Activated CD4-positive, alpha-beta T cell treated with anti-CD3 and anti-CD28 coated beads for 36 hours (primary cell): ENCODE results near the gene CATSPERE. TPM values are rescaled to one million over a fixed set of nuclear protein-coding genes. Genes with fewer than 3 reads are reported as not detected.

Experiments used
- ATAC-seq: fragments of 200-7000 bp; cut with Tn5 transposase; one replicate; pipeline ENCODE4 v1.10.0; 2021; ENCODE audit warnings: mild to moderate bottlenecking, moderate library complexity
- CTCF ChIA-PET: fragments of 350-600 bp; sonication (Branson Sonifier 250); formaldehyde crosslinking; loops from one replicate; lab custom pipeline; 2021; ENCODE audit warnings: antibody characterized with exemption; lab: Charles Lee
- POLR2A ChIA-PET: fragments of 350-600 bp; sonication (Branson Sonifier 250); formaldehyde crosslinking; loops from one replicate; lab custom pipeline; 2021; ENCODE audit warnings: antibody characterized with exemption, inconsistent platforms; lab: Charles Lee
- DNase-seq: peaks from one replicate; pipeline ENCODE4 v3.0.0-alpha.2; 2020
- H3K27ac Mint-ChIP-seq: one replicate; pipeline ENCODE4 v1.8.0; 2021; ENCODE audit warnings: mixed read lengths
- H3K27me3 Mint-ChIP-seq: one replicate; pipeline ENCODE4 v1.8.0; 2021; ENCODE audit warnings: mixed read lengths
- H3K36me3 Mint-ChIP-seq: one replicate; pipeline ENCODE4 v1.8.0; 2021; ENCODE audit warnings: low read depth, mixed read lengths
- H3K4me1 Mint-ChIP-seq: one replicate; pipeline ENCODE4 v1.8.0; 2021; ENCODE audit warnings: mixed read lengths
- H3K4me3 Mint-ChIP-seq: one replicate; pipeline ENCODE4 v1.8.0; 2021; ENCODE audit warnings: mild to moderate bottlenecking, moderate library complexity, mixed read lengths
- H3K9me3 Mint-ChIP-seq: one replicate; pipeline ENCODE4 v1.8.0; 2021; ENCODE audit warnings: low read depth, mixed read lengths
- intact Hi-C, 2 experiments: fragments of 100-400 bp; cut with DNase I in 1 of 2; cut with micrococcal nuclease in 1 of 2; formaldehyde crosslinking; loops; one replicate each; pipeline versions ENCODE4 v1.14.2 to v1.15.1; 2022 to 2024; cut with DNase I, micrococcal nuclease
- total RNA-seq, 2 experiments: library from RNA; stranded (reverse); gene quantifications; one replicate each; pipeline ENCODE4 v1.2.3, GENCODE V29; 2021

Gene CATSPERE
- total RNA-seq: under 1 TPM in 1 of 2 experiments, not detected in 1; 0.11 TPM

GRCh38 chr1:244461245-244462071 lies at the start of gene CATSPERE:
TSS of gene CATSPERE (plus strand) at chr1:244461273. CDS start at chr1:244461430, 157 bp downstream.
- intact Hi-C loops: loop anchor here (1.0 to 2.0 kb wide), 3 partner anchors 9 to 509 kb away; partner anchors contain the start of gene DESI2 (in 1 of the 2)
- Mint-ChIP-seq H3K9me3 (peaks cover 9% of the 10 kb centered on the region), H3K4me3 (peak within 1 kb of the TSS; percentile 69), H3K27ac (peak within 1 kb of the TSS; percentile 99), H3K4me1 (peaks cover 14% of the 10 kb centered on the region), H3K27me3 (no peaks in the 10 kb centered on the region), H3K36me3 (peaks cover 12% of the 10 kb centered on the region)
- ChIA-PET CTCF (interaction anchor here (0.6 kb wide), 1 partner anchor 371 kb away, joined by 4 read pairs; no protein-coding TSS in a partner anchor), POLR2A (interaction anchor here (0.5 to 0.6 kb wide), 3 partner anchors 10 to 111 kb away, joined by 3 to 5 read pairs (median 3); no protein-coding TSS in a partner anchor)
- ATAC-seq (peak; percentile 98), DNase-seq (peak; percentile 83)

DNA sequence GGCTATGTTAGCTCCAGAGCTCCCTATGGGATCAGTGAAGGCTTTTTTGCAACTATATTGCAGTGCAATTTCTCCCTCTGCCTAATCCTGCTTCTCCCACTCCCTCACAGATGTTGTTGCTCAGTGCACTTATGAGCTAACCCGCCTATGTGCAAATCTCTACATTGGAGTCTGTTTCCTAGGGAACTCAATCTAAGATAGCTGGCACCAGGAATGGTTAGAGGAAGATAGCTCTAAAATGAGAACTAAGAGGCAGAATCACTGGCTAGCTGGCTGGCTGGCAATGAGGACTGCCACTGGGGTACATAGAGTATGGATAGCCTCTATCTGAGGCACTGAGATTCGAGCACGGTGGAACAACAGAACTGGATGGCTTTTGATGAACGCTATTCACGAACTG lies 48.9 kb upstream of the CATSPERE start:
- Mint-ChIP-seq H3K27me3 (no peaks in the 10 kb centered on the region), H3K27ac (no peak overlapping the region), H3K4me1 (peaks cover 14% of the 10 kb centered on the region), H3K36me3 (peaks cover 92% of the 10 kb centered on the region), H3K9me3 (peaks cover 4% of the 10 kb centered on the region), H3K4me3 (no peak overlapping the region)
- no peak for ATAC-seq
- DNase-seq: no peak
- ChIA-PET POLR2A (no interaction called here), CTCF (interaction anchor here (0.7 kb wide), 1 partner anchor 56 kb away, joined by 3 read pairs; no protein-coding TSS in a partner anchor)
- intact Hi-C loops: no loop called here

- POLR2A ChIA-PET: no interaction called here
These were observed 47.3 kb upstream of the CATSPERE start for GRCh38 chr1:244413736-244414135.

GRCh38 chr1:244414543-244414942 lies 46.5 kb upstream of the CATSPERE start:
- H3K27ac Mint-ChIP-seq: no peak overlapping the region
- peaks cover 86% of the 10 kb centered on the region for H3K36me3 Mint-ChIP-seq
- H3K4me3 Mint-ChIP-seq: no peak overlapping the region
- ATAC-seq: no peak
- CTCF ChIA-PET: interaction anchor here (1.1 to 1.4 kb wide), 4 partner anchors 9 to 28 kb away, joined by 3 to 4 read pairs (median 4); no protein-coding TSS in a partner anchor
- POLR2A ChIA-PET: no interaction called here
- peaks cover 13% of the 10 kb centered on the region for H3K4me1 Mint-ChIP-seq
- intact Hi-C loops: no loop called here
- H3K27me3 Mint-ChIP-seq: no peaks in the 10 kb centered on the region
- no peak for DNase-seq
- H3K9me3 Mint-ChIP-seq: no peaks in the 10 kb centered on the region

More at GRCh38 chr1:244413736-244414135, 47.3 kb upstream of the CATSPERE start:
- CTCF ChIA-PET: interaction anchor here (1.1 to 1.4 kb wide), 2 partner anchors 13 to 28 kb away, joined by 4 read pairs; no protein-coding TSS in a partner anchor
- peaks cover 14% of the 10 kb centered on the region for H3K4me1 Mint-ChIP-seq
- ATAC-seq (peak; percentile 30), DNase-seq (no peak)
- H3K9me3 Mint-ChIP-seq: no peaks in the 10 kb centered on the region
- peak overlapping the region; percentile 4 for H3K27ac Mint-ChIP-seq
- intact Hi-C loops: no loop called here
- H3K27me3 Mint-ChIP-seq: no peaks in the 10 kb centered on the region
- peaks cover 89% of the 10 kb centered on the region for H3K36me3 Mint-ChIP-seq
- no peak overlapping the region for H3K4me3 Mint-ChIP-seq

GRCh38 chr1:244419024-244419423 lies 42.0 kb upstream of the CATSPERE start:
- intact Hi-C loops: no loop called here
- ATAC-seq: no peak
- H3K36me3 Mint-ChIP-seq: peaks cover 65% of the 10 kb centered on the region
- H3K4me3 Mint-ChIP-seq: no peak overlapping the region
- ChIA-PET POLR2A (no interaction called here), CTCF (interaction anchor here (0.8 to 1.4 kb wide), 3 partner anchors 8 to 19 kb away, joined by 3 to 4 read pairs (median 4); no protein-coding TSS in a partner anchor)
- H3K27ac Mint-ChIP-seq: no peak overlapping the region
- H3K4me1 Mint-ChIP-seq: peaks cover 6% of the 10 kb centered on the region
- H3K27me3 Mint-ChIP-seq: no peaks in the 10 kb centered on the region
- DNase-seq: no peak
- no peaks in the 10 kb centered on the region for H3K9me3 Mint-ChIP-seq

DNA sequence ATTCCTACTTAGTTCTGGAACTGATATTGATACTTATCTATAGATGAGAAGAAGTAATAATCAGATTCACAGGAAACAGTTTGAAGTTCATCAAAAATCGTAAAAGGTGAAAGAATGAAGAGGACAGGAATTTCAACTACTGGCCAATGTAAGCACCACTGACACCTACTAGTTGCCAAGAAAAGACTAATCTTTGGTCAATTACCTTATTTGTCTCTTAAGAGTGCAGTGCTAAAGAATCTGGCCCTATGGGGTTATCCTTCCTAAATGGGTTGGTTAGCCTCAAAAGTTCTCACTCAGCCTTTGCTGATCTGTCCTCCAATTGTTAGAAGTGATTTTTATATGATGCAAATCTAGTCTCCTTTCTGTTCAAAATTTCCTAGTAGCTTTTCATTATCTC lies 38.9 kb upstream of the CATSPERE start:
- DNase-seq: no peak
- ChIA-PET POLR2A (no interaction called here), CTCF (no interaction called here)
- H3K4me3 Mint-ChIP-seq: no peak overlapping the region
- H3K36me3 Mint-ChIP-seq: peaks cover 47% of the 10 kb centered on the region
- peaks cover 3% of the 10 kb centered on the region for H3K4me1 Mint-ChIP-seq
- ATAC-seq: no peak
- peak overlapping the region; percentile 35 for H3K27ac Mint-ChIP-seq
- no peaks in the 10 kb centered on the region for H3K27me3 Mint-ChIP-seq
- no peaks in the 10 kb centered on the region for H3K9me3 Mint-ChIP-seq
- intact Hi-C loops: no loop called here

DNA sequence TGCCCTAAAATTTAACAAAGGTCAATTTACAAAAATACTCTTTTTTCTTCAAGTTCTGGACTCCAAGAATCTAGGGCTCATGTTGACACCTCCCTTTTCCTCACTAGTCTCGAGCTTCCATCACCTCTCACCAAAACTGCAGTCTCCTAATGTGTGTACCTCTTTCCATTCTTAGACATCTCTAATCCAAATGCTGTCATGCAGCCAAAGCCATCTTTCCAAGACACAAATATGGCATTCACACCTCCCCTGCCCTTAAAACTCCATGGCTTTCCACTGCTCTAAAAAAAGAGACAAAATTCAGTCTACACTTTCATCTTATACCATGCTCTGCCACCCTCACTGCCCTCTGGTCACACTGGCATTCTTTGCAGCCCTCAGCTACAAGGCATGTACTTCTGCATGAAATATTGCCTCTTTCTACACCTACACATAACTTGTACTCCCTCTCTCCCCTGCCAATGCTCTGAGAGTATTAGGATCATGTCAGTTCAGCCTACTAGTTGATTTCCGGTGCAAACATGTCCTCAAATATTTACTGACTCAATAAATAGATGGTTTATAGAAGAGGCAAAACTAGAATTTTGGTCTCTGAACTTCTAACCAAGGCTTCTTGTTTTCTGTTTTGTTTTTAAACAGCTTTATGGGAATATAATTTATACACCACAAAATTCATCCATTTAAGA lies 36.3 kb upstream of the CATSPERE start:
- H3K4me3 Mint-ChIP-seq: no peak overlapping the region
- ChIA-PET CTCF (no interaction called here), POLR2A (no interaction called here)
- H3K4me1 Mint-ChIP-seq: peaks cover 8% of the 10 kb centered on the region
- H3K9me3 Mint-ChIP-seq: no peaks in the 10 kb centered on the region
- intact Hi-C loops: no loop called here
- no peak overlapping the region for H3K27ac Mint-ChIP-seq
- peaks cover 40% of the 10 kb centered on the region for H3K36me3 Mint-ChIP-seq
- ATAC-seq (no peak), DNase-seq (no peak)
- H3K27me3 Mint-ChIP-seq: no peaks in the 10 kb centered on the region

DNA sequence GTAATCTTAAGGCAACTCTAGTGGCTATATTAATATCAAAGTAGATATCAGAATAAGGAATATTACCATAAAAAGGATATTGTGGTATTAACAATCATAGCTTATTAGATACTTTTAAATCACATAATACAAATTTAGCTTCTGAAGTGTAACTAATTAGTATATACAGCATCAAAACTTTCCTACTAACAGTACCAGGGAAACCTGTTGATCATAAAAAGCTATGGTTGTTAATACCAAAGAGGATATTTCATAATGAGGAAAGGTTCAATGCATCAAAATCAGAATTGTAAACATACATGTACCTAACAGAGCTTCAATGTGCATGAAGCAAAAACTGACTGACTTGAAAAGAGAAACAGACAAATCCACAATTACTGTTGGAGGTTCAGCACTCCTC lies 33.4 kb upstream of the CATSPERE start:
- Mint-ChIP-seq H3K9me3 (no peaks in the 10 kb centered on the region), H3K4me1 (peaks cover 8% of the 10 kb centered on the region), H3K36me3 (peaks cover 38% of the 10 kb centered on the region), H3K4me3 (no peak overlapping the region), H3K27ac (no peak overlapping the region), H3K27me3 (no peaks in the 10 kb centered on the region)
- ChIA-PET CTCF (interaction anchor here (0.7 to 0.8 kb wide), 2 partner anchors 9 to 615 kb away, joined by 3 read pairs; no protein-coding TSS in a partner anchor), POLR2A (no interaction called here)
- intact Hi-C loops: no loop called here
- ATAC-seq (no peak), DNase-seq (no peak)

DNA sequence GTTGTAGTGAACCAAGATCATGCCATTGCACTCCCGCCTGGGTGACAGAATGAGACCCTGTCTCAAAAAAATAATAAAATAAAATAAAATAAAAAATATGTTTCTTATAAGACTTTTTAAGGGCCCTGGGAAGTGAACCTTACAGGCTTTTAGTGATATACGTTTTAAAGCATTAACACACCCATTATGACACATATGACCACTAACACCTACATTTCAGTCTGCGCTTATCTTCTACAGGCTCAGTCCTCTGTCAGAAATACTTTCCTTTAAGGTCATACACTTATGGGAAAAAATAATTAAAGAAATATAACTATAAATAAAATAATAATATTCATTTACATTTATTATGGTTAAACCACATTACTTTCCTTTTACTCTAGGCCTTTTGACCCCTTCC lies 31.3 kb upstream of the CATSPERE start:
- DNase-seq (no peak), ATAC-seq (no peak)
- Mint-ChIP-seq H3K9me3 (no peaks in the 10 kb centered on the region), H3K27ac (no peak overlapping the region), H3K36me3 (peaks cover 34% of the 10 kb centered on the region), H3K4me3 (no peak overlapping the region), H3K4me1 (peaks cover 11% of the 10 kb centered on the region), H3K27me3 (no peaks in the 10 kb centered on the region)
- ChIA-PET CTCF (interaction anchor here (0.6 kb wide), 1 partner anchor 125 kb away, joined by 3 read pairs; no protein-coding TSS in a partner anchor), POLR2A (no interaction called here)
- intact Hi-C loops: no loop called here

DNA sequence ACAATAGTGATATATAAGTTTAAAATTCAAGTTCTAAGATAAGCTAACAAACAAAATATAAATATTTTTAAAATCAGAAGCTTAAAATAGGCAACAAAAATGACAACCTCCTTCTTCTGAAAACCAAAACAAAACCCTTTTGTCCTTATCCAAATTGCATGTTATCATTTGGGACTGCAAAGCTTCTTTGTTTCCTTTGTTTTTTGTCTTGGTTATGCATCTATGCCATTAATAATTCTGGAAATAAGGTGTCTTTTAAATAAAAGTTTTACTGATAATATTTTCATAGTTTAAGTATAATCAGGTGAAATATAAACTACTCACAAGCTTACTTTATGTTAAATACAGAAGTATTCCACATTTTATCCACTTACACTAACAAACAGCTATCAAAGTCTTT lies 29.9 kb upstream of the CATSPERE start:
- H3K27ac Mint-ChIP-seq: no peak overlapping the region
- H3K27me3 Mint-ChIP-seq: no peaks in the 10 kb centered on the region
- ATAC-seq (no peak), DNase-seq (no peak)
- peaks cover 19% of the 10 kb centered on the region for H3K4me1 Mint-ChIP-seq
- intact Hi-C loops: no loop called here
- peaks cover 38% of the 10 kb centered on the region for H3K36me3 Mint-ChIP-seq
- H3K9me3 Mint-ChIP-seq: no peaks in the 10 kb centered on the region
- POLR2A ChIA-PET: interaction anchor here (0.6 kb wide), 1 partner anchor 13 kb away, joined by 5 read pairs; no protein-coding TSS in a partner anchor
- CTCF ChIA-PET: no interaction called here
- no peak overlapping the region for H3K4me3 Mint-ChIP-seq

GRCh38 chr1:244435562-244436205 lies 25.4 kb upstream of the CATSPERE start:
- ChIA-PET CTCF (no interaction called here), POLR2A (no interaction called here)
- Mint-ChIP-seq H3K9me3 (no peaks in the 10 kb centered on the region), H3K27me3 (no peaks in the 10 kb centered on the region), H3K4me1 (peaks cover 47% of the 10 kb centered on the region), H3K36me3 (peaks cover 29% of the 10 kb centered on the region), H3K27ac (peak overlapping the region; percentile 96), H3K4me3 (peak overlapping the region; percentile 10)
- intact Hi-C loops: loop anchor here in 1 of 2 experiments (2.0 kb wide), 1 partner anchor 15 kb away; the partner anchor contains the start of gene ADSS2
- peak; percentile 60 for DNase-seq
- peak; percentile 90 for ATAC-seq
